Measurements from ENCODE around the gene SLC35F4.

DNA sequence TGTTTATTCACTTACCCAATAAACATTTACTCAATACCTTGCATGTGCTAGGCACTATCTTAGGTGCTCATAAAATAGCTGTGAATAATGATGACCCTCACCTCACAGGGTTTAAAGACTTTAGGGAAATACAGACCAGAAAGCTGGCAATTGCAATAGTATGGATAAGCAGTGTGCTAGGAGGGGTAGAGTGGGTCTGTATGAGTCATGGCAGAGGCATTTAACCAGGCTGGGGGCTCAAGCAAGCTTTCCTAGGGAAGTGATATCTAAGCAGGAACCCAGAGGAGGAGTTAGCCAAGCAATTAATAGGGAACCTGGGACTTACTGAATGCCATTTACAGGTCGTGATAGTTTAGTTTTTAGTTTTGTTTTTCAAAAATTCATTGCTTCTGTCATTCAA lies 248.4 kb downstream of the SLC35F4 start:
- TF ChIP-seq, protein P1, sequence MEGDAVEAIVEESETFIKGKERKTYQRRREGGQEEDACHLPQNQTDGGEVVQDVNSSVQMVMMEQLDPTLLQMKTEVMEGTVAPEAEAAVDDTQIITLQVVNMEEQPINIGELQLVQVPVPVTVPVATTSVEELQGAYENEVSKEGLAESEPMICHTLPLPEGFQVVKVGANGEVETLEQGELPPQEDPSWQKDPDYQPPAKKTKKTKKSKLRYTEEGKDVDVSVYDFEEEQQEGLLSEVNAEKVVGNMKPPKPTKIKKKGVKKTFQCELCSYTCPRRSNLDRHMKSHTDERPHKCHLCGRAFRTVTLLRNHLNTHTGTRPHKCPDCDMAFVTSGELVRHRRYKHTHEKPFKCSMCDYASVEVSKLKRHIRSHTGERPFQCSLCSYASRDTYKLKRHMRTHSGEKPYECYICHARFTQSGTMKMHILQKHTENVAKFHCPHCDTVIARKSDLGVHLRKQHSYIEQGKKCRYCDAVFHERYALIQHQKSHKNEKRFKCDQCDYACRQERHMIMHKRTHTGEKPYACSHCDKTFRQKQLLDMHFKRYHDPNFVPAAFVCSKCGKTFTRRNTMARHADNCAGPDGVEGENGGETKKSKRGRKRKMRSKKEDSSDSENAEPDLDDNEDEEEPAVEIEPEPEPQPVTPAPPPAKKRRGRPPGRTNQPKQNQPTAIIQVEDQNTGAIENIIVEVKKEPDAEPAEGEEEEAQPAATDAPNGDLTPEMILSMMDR (IDR thresholded peaks at IDR 0.05; ENCODE audit: poor library complexity, severe bottlenecking) = no peak
- no peak for TF ChIP-seq EZH2 (IDR thresholded peaks at IDR 0.05; ENCODE audit: borderline replicate concordance, insufficient read depth, low read length, poor library complexity, severe bottlenecking)

Data from neural cell (in vitro differentiated cells).